Liver (tissue), 9 donors: ENCODE results near the gene TNC. TPM values are rescaled to one million over a fixed set of nuclear protein-coding genes. Genes with fewer than 3 reads are reported as not detected.

Experiments
- DNase-seq: peaks from one replicate; pipeline ENCODE4 v3.0.0-alpha.2; 2017; ENCODE audit warnings: low spot score
- H3K27ac ChIP-seq, 2 donors: one replicate each; pipeline ENCODE4 v1.7.0; 2013; ENCODE audit warnings: inconsistent platforms in 2 of 2, low read length in 2 of 2, control low read depth in 1 of 2, low read depth in 1 of 2, mild to moderate bottlenecking in 1 of 2
- H3K27me3 ChIP-seq, 4 donors: one replicate each; pipeline versions ENCODE4 v1.6.1 to v1.7.0; 2013; ENCODE audit warnings: low read length in 3 of 4, inconsistent platforms in 1 of 4, mild to moderate bottlenecking in 1 of 4, moderate library complexity in 1 of 4; ENCODE audit not compliant: control insufficient read depth in 4 of 4, insufficient read depth in 4 of 4
- H3K36me3 ChIP-seq, 4 donors: one replicate each; pipeline versions ENCODE4 v1.6.1 to v1.7.0; 2013; ENCODE audit warnings: low read length in 3 of 4, mild to moderate bottlenecking in 3 of 4, low read depth in 1 of 4, moderate library complexity in 1 of 4; ENCODE audit not compliant: control insufficient read depth in 4 of 4, insufficient read depth in 3 of 4
- H3K4me1 ChIP-seq, 4 donors: one replicate each; pipeline versions ENCODE4 v1.6.1 to v1.7.0; 2013; ENCODE audit warnings: low read length in 3 of 4, mild to moderate bottlenecking in 3 of 4, moderate library complexity in 1 of 4; ENCODE audit not compliant: control insufficient read depth in 4 of 4, insufficient read depth in 4 of 4
- H3K4me3 ChIP-seq, 3 donors: one replicate each; pipeline versions ENCODE4 v1.6.1 to v1.7.0; 2013; ENCODE audit warnings: low read length in 3 of 3, control low read depth in 1 of 3, low read depth in 1 of 3, mild to moderate bottlenecking in 1 of 3
- H3K9ac ChIP-seq, 2 donors: one replicate each; pipeline ENCODE4 v1.7.0; 2013; ENCODE audit warnings: low read length in 2 of 2, mild to moderate bottlenecking in 2 of 2, moderate library complexity in 2 of 2, control low read depth in 1 of 2, low read depth in 1 of 2
- H3K9me3 ChIP-seq, 4 donors: one replicate each; pipeline versions ENCODE4 v1.6.1 to v1.7.0; 2013; ENCODE audit warnings: low read length in 3 of 4; ENCODE audit not compliant: control insufficient read depth in 4 of 4
- EGR1 ChIP-seq, 2 donors: IDR thresholded peaks; 2 replicates each; pipeline ENCODE4 v1.6.1; 2016 to 2018; ENCODE audit warnings: antibody characterized with exemption in 2 of 2, low read depth in 2 of 2
- GABPA ChIP-seq, 2 donors: IDR thresholded peaks in 1 of 2; conservative IDR thresholded peaks in 1 of 2; 2 replicates each; pipeline ENCODE4 v1.6.1; 2016; ENCODE audit warnings: antibody characterized with exemption in 2 of 2, mild to moderate bottlenecking in 1 of 2, moderate library complexity in 1 of 2
- HNF4G ChIP-seq: IDR thresholded peaks from 2 replicates; pipeline ENCODE4 v1.6.1; 2016; ENCODE audit warnings: antibody characterized with exemption
- JUND ChIP-seq, 2 donors: IDR thresholded peaks; 2 replicates each; pipeline ENCODE4 v1.6.1; 2016; ENCODE audit warnings: antibody characterized with exemption in 2 of 2
- MAX ChIP-seq: IDR thresholded peaks from 2 replicates; pipeline ENCODE4 v1.6.1; 2016; ENCODE audit warnings: antibody characterized with exemption
- NR2F2 ChIP-seq: IDR thresholded peaks from 2 replicates; pipeline ENCODE4 v1.6.1; 2016; ENCODE audit warnings: antibody characterized with exemption
- RAD21 ChIP-seq, 2 donors: IDR thresholded peaks; 2 replicates each; pipeline ENCODE4 v1.6.1; 2016; ENCODE audit warnings: antibody characterized with exemption in 2 of 2, mild to moderate bottlenecking in 2 of 2
- REST ChIP-seq: IDR thresholded peaks from 2 replicates; pipeline ENCODE4 v1.6.1; 2016; ENCODE audit warnings: antibody characterized with exemption, mild to moderate bottlenecking
- SP1 ChIP-seq: IDR thresholded peaks from 2 replicates; pipeline ENCODE4 v1.6.1; 2018; ENCODE audit warnings: antibody characterized with exemption, mild to moderate bottlenecking
- TAF1 ChIP-seq: conservative IDR thresholded peaks from 2 replicates; pipeline ENCODE4 v1.6.1; 2016; ENCODE audit warnings: antibody characterized with exemption, mild to moderate bottlenecking
- ZBTB33 ChIP-seq: IDR thresholded peaks from 2 replicates; pipeline ENCODE4 v1.6.1; 2016; ENCODE audit warnings: antibody characterized with exemption
- WGBS: extraction: QIAGEN DNeasy Blood & Tissue Kit; methylation state at CpG from one replicate; pipeline ENCODE4 v1.1.7; 2013; 5-methylcytosine and 5-hydroxymethylcytosine counted together
- polyA plus RNA-seq, 2 donors: library from polyadenylated mRNA; stranded (reverse) in 1 of 2; unstranded in 1 of 2; fragments of 200-250 nt in 1 of 2; fragments of >200 nt in 1 of 2; fragmentation: Nextera tagmentation in 1 of 2; extraction: Ambion mirVana in 1 of 2; gene quantifications; one replicate each; pipeline versions ENCODE4 v1.2.1 to v1.2.3, GENCODE V29; 2013 to 2015
- total RNA-seq, 2 donors: library from RNA; depleted of rRNA; stranded (reverse); fragments of >200 nt; gene quantifications; one replicate each; pipeline ENCODE4 v1.2.3, GENCODE V29; 2014
- donor health status: healthy.
- donor health status: healthy.
- donor health status: healthy.
- donor health status: healthy.
- donor health status: healthy.

The TNC gene
- total and polyA plus RNA-seq, 4 donors, result 0.19 to 6.3 (median 1.8) TPM

GRCh38 chr9:115084709-115085108, 33.2 kb downstream of the TNC start (continued):
- TF ChIP-seq MAX, result no peak
- TF ChIP-seq HNF4G, result no peak
- no peak for TF ChIP-seq EGR1 (IDR thresholded peaks at IDR 0.05; ENCODE audit: low read depth in 2 of 2)
- TF ChIP-seq TAF1, result no peak
- TF ChIP-seq RAD21 (IDR thresholded peaks at IDR 0.05), result no peak
- no peak for TF ChIP-seq SP1
- no peak for TF ChIP-seq REST

GRCh38 chr9:115084157-115084556, 33.8 kb downstream of the TNC start:
- Histone ChIP-seq H3K4me1 (peaks cover 0 to 3% (median 0%) of the 10 kb centered on the region in 4 donors), H3K36me3 (no peaks in the 10 kb centered on the region), H3K9ac (no peak overlapping the region), H3K27me3 (no peaks in the 10 kb centered on the region), H3K27ac (no peak overlapping the region), H3K4me3 (no peak overlapping the region), H3K9me3 (no peaks in the 10 kb centered on the region)
- no peak for DNase-seq
- no peak for TF ChIP-seq JUND (IDR thresholded peaks at IDR 0.05)
- no peak for TF ChIP-seq SP1
- no peak for TF ChIP-seq NR2F2
- 90% methylated on average over 12 of the region's 12 CpGs for WGBS

- Histone ChIP-seq H3K27me3 (no peaks in the 10 kb centered on the region), H3K27ac (no peak overlapping the region), H3K9ac (no peak overlapping the region), H3K36me3 (no peaks in the 10 kb centered on the region), H3K4me3 (no peak overlapping the region), H3K9me3 (no peaks in the 10 kb centered on the region), H3K4me1 (peaks cover 0 to 3% (median 0%) of the 10 kb centered on the region in 4 donors)
- no peak for DNase-seq
- 91% methylated on average over 3 of the region's 3 CpGs for WGBS
- no peak for TF ChIP-seq SP1
- TF ChIP-seq GABPA (IDR thresholded peaks at IDR 0.05 in 1 of 2, conservative IDR thresholded peaks at IDR 0.05 in 1 of 2), result no peak
- TF ChIP-seq EGR1 (IDR thresholded peaks at IDR 0.05; ENCODE audit: low read depth in 2 of 2), result no peak
- no peak for TF ChIP-seq ZBTB33
- TF ChIP-seq RAD21 (IDR thresholded peaks at IDR 0.05), result peak in 1 of 2 donors; percentile 7
These were observed 37.7 kb downstream of the TNC start for GRCh38 chr9:115080242-115080641.
